UCSD-AML1 (cell line): ENCODE data around the gene PPP1R3D.

Experiments
- DNase-seq: peaks from one replicate; lab custom pipeline; 2025; ENCODE audit not compliant: unreplicated experiment; lab: John Stamatoyannopoulos, UW

The PPP1R3D gene

DNA sequence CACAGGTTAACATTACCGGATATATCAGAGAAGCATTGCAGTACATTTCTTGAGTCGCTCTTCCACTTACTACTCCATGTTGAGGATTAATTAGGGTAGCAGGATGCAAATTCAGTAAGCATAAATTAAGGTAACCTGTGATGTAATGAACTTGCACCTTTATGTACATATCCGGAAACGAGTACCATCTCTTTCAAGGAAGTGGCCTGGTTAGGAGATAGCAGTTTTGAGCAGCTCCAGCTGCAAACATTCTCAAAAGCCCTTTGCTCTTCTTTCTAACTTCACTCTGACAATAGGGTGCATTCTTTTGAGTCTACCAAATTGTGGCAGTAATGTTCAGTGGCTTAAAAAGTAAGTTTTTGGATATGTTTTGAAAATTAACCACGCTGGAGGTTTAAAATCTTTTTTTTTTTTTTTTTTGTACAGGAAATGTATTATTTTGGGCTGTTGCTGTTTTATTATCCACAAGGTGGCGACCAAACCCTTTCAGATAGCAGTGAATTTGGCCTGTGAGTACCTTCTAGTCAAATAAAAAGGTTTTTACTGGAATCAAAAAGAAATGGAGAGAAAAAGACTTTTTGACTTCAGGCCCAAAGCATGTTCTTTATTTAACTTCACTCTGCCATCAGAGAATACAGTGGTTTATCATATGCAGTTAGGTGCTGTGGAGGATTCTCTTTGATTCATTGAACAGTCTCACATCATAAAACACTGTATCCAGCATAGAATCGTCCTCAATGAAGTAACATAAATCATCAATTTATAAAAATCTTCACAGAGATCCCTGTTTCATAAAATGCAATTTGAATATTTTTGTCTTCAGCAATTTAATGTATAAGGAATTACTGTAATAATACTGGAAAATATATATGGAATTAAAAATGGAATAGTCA lies 9.0 kb upstream of the PPP1R3D start:
- DNase-seq = no peak

DNA sequence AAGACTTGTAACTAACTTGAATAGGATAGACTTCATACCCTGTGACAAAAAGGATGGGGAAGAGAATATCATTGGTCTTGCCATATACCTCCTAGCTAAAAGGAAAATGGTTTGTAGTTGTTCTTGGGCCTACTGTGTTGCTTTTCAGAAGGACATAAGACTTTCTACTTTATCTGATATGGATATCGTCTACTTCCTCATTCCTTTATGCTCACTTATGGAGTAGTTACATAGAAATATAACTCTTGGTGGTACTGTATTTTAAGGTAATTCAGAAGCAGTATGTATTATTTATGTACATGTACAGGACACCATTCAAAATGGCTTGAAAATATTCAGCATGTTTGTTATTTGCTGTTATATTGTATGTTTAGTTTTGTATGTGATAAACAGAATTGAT lies 8.1 kb upstream of the PPP1R3D start:
- DNase-seq = no peak

DNA sequence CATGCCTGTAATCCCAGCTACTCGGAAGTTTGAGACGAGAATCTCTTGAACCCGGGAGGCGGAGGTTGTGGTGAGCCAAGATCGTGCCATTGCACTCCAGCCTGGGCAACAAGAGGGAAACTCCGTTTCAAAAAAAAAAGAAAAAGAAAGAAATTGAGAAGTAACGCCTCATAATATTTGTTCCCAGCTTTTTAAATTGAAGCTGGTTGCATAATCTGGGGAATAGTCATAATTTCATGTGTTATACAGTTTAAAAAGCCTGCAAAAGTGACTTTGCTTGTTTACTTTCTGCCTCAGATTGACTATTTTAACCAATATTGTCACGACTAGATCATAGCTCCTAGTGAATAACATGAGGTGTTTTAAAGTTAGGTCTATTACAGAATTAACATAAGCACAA lies 7.3 kb upstream of the PPP1R3D start:
- no peak for DNase-seq

DNA sequence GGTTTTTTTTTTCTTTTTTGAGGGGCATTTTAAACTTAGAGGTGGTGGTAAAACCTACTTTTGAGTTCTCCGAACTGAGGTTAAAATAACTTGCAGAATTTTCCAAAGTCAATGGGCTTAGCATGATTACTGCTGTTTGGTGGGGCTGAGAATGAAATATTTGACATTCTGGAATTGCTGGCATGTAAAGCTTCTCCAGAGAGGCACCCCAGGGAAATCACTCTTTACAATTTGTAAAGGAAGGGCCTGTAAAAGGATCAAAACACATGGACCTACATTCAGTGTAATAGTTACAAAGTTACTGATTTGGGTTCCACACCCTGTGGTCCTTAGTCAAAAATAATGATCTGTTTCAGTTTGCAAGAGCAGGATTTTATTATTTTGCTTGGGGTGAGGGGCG lies 5.6 kb upstream of the PPP1R3D start:
- DNase-seq = no peak

DNA sequence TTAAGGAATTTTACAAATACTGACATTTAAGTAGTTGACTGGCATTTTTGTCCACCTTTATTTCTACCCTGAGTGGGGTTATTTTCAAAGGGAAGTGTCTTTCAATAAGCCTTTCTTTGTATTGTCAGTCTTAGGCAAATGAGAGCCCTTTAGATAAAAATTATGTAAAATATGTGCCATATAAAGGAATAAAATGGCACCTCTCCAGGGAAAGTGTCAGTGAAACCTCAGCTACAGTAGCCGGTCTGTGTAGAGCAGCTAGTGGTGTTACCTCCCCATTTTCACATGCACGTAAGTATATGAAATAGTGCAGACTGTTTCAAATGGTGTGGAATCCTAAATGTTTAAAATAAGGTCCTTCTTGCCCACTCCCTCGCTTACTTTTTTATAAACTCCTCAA lies 5.1 kb upstream of the PPP1R3D start:
- no peak for DNase-seq

DNA sequence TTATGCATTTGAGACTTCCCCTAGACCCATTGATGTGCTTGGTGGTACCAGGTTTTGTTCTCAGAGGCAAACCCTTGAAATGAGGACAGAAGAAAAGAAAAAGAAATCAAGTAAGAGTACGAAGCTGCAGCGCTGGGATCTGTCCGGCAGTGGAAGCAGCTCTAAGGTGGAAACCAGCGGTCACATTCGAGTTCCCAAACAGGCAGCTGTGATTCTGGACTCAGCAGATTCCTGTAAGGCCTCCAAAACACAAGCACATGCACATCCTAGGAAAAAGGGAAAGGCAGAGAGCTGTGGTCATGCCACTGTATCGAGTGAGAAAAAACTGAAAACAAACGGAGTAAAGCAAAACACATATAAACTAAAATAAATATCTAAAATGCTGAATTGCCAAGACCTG lies 4.6 kb upstream of the PPP1R3D start:
- DNase-seq = no peak

DNA sequence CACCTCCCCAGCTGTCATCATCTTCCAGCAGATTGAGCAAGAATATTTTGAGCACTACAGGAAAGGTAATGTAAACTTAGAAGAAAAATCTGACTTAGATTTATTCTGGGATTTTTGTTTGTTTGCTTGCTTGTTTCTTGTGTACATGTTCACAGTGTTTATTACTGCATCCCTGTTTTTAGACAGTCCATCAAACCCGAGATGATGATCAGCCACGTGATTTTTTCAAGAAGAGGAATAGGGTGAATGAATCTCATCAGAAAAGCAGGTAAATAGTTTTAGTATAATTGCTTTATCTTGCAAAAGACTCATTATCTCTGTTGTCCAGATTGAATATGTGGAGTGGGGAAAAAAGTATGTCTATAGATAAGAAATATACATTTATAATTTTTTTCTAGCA lies 2.1 kb upstream of the PPP1R3D start:
- DNase-seq = no peak

DNA sequence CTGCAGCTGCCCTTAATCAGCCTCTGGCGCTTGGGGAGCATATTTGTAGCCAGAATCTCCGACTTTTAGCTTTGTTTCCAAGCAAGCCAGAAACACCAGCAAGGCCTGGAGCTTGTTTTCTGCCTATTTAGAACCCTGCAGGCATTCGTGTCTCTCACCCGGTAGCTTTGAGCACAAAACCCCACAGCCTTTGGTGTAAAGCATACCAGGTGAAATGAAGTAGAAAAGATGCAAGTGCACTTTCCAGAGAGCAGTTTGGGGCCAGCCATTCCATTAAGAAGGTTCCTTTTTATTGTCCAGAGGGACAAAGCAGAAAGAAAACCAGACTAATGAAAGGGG lies 820 bp upstream of the PPP1R3D start:
- DNase-seq = no peak

DNA sequence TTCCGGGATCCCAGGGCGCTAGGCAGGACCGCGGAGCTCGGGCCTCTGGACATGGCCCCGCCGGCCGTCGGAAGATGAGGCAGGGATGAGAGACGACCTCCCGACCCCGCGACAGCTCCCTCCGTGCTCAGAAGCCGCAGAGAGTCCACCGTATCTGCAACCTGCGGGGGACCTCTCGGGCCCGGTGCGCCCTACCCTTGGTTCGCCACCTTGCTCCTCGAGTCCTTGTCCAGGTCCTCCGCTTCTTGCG lies 301 bp downstream of the PPP1R3D start:
- no peak for DNase-seq

DNA sequence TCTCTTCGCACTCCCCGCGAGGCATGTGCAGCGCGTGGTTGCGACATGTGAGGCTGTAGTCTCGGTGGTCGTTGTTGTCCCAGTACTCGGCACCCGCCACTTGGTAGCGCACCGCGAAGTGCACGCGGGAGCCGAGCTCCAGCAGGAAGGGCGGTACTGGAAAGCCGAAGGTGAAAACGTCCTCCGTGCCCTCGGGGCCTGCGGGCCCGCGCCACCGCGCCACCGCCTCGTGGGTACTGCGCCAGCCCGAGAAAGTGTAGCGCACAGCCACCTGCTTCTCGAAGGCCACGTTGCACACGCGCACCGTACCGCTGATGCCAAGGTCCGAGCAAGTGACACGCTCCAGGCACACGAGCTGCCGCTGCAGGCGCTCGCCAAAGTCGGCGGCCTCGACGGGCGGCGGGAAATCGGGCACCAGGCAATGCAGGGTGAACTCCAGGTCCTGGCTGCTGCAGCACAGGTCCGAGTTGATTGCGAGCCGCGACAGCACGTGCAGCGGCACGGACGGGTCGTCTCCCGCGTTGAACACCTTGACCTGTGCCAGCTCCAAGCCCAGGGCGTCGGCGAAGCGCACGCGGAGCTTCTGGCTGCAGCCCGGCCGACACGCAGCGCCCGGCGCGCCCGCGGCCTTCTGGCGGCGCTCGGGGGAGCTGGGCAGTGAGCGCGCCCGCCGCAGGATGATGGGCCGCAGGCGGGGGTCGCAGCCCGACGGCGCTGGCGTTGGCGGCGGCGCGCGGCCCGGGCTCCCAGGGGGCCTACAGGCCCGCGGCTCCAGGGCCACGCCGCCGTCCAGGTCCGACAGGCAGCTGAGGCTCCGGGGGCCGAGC lies 840 bp downstream of the PPP1R3D start:
- no peak for DNase-seq

DNA sequence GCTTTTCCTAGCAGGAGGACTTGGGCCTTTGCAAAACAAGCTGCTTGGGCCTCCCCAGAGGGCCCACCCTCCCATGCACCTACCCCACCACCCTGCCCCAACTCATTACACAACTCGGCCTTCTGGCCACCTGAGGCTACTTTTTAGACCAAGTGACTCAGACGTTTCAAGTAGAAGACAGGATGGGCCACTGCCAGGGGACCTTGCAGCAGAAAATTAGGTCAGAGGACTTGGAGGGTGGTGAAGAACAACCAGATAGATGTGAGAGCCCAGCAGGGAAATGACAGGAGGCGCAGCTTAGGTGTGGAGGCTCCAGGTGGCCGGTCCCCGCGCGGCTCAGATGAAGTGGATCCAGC lies 1.4 kb downstream of the PPP1R3D start:
- no peak for DNase-seq

DNA sequence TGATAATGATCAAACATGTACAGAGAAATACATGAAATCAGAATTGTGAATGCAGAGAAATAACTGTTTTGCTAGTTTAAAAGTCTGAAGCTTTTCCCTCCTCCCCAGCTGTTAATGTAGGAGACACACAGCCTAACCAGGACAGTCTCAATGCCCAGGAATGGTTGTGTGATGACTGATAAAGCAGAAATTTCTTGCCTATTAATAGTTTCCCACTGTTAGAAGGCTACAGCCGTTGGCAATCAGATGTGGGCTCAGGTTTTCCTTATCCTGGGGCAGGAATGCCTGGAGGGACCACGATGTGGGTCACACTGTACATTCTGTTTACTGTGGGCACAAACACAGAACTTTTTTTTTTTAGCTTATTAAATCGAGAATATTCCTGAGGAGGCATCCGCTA lies 1.9 kb downstream of the PPP1R3D start:
- DNase-seq = no peak

DNA sequence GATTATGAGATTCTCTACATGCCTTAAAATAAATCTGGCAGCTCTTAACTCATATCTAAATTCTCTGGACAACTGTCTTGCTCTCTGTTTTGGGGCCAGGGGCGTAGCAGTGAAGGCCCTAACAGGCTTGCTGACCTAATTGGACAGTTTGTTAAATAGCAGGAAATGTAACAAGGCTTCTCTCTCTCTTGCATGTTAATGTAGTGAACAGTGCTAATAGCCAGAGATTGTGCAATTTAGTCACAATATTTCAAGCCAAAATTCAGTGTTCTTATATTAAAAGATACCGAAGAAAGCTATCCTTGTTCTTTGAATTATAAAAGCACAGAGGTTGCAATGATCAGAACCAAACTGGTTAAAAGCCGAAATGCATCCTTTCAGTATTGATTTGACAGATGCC lies 3.0 kb downstream of the PPP1R3D start:
- no peak for DNase-seq

DNA sequence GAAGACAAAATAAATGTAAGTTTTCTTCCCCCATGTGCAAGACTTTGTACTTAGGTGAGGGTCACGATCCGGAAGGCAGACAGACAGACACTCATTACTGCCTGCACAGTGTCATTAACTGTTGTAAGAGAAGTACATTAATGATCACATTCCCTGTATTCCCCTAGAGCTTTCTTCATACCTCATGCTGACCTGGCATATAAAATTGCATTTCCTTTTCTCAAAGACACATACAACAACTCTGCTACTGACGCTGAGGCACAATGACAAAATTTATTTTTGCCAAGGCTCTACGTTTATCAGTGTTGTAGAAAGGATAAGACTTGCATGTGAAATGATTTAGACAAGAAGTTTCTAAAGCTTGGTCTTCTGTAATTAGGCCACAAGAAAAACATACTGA lies 3.7 kb downstream of the PPP1R3D start:
- DNase-seq = no peak

DNA sequence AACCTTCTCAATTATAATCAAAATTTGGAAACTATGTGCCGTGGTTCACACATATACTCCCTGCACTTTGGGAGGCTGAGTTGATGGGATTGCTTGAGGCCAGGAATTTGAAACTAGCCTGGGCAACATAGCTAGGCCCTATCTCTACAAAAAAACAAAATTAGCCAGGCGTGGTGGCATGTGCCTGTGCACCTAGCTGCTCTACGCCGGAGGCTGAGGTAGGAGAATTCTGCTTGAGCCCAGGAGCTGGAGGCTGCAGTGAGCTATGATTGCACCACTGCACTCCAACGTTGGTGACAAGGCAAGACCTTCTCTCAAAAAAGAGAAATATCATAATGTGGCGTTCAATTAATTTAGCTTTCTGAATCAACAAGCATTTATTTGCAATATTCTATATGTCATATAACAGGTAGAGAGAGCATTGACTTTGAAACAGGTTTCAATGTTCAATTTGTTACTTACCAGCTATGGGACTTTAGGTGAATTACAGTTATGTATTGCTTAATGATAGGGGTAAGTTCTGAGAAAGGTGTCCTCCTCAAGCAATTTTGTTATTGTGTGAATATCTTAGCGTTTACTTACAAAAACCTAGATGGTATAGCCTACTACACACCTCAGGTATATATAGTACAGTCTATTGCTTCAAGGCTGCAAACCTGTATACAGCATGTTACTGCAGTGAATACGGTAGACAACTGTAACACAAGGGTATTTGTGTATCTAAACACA lies 4.5 kb downstream of the PPP1R3D start:
- no peak for DNase-seq

DNA sequence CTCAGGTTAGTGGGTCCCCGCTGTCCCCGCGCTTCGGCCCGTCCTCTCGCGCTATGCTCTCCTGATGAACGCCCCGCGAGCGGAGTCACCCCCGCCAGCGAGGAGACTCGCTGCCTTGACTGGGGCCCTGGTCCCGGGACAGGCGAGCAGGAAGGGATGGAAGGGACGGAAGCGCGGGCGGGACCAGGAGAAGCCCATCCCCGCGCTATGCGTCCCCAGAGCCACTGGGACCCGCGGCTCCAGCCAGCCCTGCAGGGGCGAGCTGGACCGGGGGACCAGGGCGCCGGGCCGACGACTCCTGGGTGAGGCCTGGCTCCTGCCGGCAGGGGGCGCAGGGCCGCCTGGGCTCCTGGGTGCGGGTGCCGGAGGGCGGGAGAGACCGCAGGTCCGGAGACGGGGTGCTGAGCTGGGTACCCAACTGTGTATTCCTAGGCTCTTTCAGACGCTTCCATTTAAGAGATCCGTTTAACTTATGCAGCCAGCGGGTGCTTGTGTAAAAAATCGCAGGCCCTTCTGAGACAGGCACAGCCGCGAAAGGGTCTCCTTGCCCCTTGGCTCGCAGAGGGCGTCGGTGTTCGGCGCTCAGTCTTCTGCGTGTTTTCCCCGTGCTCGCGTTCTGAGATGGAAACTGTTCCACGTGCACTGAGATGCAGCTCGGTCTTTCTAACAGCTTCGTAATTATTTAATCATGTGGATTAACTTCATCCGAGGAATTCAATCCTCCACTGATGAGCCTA lies 6.1 kb downstream of the PPP1R3D start:
- DNase-seq = no peak

DNA sequence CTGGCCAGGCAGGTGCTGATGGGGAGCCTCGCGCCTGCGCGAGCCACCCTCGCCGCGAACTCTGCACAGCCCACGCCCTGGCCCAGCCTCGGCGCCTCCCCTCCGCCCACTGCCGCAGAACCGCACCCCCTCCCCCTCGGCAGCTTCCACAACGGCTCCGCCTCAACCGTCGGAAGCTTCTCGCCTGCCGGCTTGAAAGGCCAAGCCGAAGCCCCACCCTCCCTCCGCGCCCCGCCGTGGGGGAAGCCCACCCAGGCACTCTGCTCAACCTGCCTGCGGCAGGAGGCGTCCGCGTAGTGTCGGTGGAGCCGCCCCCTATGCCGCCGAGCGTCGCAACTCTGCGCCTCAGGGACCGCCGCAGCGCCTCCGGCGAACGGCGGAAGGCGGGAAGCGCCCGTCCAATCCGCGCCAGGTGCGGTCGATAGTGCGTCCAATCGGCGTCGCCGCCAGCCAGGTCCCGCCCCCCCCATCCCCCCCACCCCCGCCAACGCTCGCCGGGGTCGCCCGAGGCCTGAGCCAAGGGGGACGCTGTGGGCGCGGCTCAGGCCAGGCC lies 6.7 kb downstream of the PPP1R3D start, which contains the start of gene SYCP2:
SYCP2 (minus strand) TSS at position 342 of the 553 bp plus-strand sequence. CDS start 11,224 bp downstream, outside the sequence.
- no peak for DNase-seq

DNA sequence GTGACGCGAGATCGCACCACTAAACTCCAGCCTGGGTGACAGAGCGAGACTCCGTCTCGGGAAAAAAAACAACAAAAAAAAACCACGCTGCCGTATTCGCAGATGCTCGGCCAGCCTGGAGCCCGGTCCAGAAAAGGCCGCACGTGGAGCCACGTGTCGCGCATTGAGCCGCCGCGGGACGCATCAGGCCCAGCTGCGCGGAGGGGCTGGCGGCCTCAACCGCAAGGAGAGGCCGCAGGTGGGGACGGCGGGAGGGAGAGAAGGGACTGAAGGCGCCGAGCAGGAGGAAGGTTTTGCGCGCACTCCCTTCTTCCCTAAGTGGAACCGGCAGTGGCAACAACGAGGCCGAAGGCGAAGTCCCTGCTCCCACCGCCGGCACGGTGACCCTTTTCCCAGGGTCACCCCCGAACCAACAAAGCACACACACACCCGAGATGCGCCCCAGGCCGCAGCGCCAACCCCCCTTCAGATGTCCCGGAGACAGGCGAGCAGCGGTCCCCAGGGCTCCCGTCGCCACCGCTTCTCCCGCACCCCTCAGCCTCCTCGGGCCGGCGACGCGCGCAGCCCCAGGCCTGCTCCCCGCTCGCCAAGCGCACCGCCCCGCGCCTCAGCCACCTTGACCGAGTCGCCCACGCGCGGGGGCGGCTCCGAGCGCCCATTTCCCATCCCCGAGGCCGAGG lies 7.3 kb downstream of the PPP1R3D start:
- no peak for DNase-seq

DNA sequence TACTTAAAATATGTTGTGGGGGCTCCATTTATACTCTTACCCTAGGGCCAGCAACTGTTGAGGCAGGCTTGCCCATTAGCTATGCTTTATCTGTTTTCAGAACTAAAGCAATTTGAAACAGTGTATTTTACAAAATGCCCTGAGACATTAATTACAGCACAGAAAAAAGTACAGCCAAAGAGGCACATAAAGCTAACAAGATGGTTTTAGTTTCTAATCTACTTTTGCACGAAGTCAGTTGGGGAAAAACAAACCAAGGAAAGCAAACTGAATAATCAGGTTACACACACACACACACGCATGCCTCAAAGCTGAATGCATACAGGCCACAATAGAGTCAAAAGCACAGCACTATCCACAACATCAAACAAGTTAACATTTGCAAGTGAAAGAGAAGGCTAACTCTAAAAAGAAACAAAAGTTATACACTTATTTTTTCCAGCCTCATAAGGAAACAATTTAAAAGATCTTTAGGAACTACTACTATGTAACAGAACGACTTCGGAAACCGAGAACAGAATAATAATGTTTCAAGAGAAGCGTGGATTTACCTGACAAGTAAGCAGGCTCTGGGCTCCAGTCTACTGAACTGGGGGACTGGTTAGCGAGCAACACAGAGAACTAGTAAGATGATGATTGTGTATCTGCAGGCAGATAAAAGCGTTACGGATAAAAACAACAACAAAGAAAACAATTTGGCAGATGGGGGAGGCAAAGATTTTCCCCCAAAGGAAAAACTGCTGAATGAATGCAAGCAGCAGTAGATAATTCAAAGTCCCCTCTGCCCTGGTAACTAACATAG lies 8.4 kb downstream of the PPP1R3D start:
- DNase-seq = no peak

DNA sequence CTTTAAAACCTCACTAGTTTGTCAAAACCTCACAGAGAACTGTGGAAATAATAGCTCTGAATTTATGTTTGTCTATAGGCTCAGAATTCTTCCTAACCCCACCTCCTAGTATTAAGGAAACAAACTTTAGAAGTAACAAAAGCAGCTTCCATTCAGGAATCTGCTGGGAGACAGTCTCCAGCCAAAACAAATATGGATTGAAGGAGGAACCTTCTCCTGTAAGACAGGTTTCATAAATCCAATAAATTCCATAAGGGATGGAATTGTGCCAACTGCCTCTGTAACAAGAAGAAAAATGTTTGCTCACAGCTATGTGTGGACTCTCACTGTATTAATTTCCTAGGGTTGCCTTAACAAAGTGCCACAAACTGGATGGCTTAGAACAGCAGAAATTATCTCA lies 14.2 kb downstream of the PPP1R3D start:
- DNase-seq = no peak
